ENCODE data around the gene GFOD1.

DNA sequence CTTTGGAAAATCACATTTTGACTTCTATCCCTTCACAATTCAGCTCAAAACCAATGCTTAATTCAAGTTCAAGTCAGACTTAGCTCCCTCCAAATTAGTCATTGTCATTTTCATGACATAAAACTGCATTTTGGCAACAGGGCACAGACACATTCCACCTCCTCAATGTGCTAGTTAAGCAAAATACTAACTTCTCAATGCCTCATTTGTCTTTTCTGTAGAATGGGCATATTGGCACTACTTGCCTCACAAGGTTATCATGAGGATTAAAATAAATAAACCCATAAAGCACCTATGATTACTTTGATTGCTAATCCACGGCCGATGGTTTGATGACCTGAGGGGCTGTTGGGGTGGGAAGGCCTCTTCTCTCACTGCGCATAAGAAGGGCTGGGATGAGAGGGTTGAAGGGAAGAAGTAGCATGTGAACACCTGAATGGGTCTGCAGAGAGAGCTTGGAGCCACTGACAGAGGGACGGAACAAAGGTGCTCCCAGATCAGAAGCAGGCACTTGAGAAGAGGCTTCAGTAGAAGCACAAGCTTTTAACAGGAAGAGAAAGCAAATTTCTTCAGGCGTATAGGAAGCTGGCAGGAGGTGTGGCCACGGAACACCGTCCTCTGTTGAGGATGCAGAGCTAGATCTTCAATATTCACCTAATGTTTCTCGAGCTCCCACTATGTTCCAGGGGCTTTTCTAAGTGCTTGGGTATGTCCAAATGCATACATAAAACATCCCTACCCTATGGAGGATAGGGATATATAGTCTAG, 147.4 kb downstream of the GFOD1 start:
- TF ChIP-seq ISL1 (CRISPR knock-in tag; IDR thresholded peaks at IDR 0.05), result no peak
- TF ChIP-seq ZNF8 (CRISPR knock-in tag; IDR thresholded peaks at IDR 0.05), result no peak

All from SK-N-SH treated with all-trans-retinoic acid at 6 μM for 48 hours (cell line).